HUES6 (cell line): ENCODE results near the gene CD22.

ENCODE experiments used
- H3K27ac ChIP-seq: 2 replicates; pipeline ENCODE4 v1.7.0; 2013; ENCODE audit warnings: low read depth, mild to moderate bottlenecking, low read length, inconsistent platforms
- H3K27me3 ChIP-seq: 2 replicates; pipeline ENCODE4 v1.6.1; 2013; ENCODE audit warnings: low read length; ENCODE audit not compliant: control insufficient read depth, insufficient read depth
- H3K36me3 ChIP-seq: 2 replicates; pipeline ENCODE4 v1.6.1; 2013; ENCODE audit warnings: low read length; ENCODE audit not compliant: control insufficient read depth, insufficient read depth
- H3K4me1 ChIP-seq: 2 replicates; pipeline ENCODE4 v1.6.1; 2013; ENCODE audit warnings: low read length; ENCODE audit not compliant: control insufficient read depth, insufficient read depth
- H3K4me3 ChIP-seq: 2 replicates; pipeline ENCODE4 v1.5.1; 2013; ENCODE audit warnings: low read depth, low read length
- H3K9ac ChIP-seq: one replicate; pipeline ENCODE4 v1.6.1; 2013; ENCODE audit warnings: mild to moderate bottlenecking, low read length
- H3K9me3 ChIP-seq: 2 replicates; pipeline ENCODE4 v1.6.1; 2013; ENCODE audit warnings: low read depth, low read length; ENCODE audit not compliant: control insufficient read depth, insufficient read depth

The CD22 gene

GRCh38 chr19:35344511-35345031 is 15.6 kb downstream of the CD22 start:
- Histone ChIP-seq H3K27ac (no peak overlapping the region), H3K4me3 (no peak overlapping the region), H3K4me1 (no peaks in the 10 kb centered on the region), H3K27me3 (no peaks in the 10 kb centered on the region), H3K9me3 (no peaks in the 10 kb centered on the region), H3K36me3 (no peaks in the 10 kb centered on the region), H3K9ac (no peak overlapping the region)

DNA sequence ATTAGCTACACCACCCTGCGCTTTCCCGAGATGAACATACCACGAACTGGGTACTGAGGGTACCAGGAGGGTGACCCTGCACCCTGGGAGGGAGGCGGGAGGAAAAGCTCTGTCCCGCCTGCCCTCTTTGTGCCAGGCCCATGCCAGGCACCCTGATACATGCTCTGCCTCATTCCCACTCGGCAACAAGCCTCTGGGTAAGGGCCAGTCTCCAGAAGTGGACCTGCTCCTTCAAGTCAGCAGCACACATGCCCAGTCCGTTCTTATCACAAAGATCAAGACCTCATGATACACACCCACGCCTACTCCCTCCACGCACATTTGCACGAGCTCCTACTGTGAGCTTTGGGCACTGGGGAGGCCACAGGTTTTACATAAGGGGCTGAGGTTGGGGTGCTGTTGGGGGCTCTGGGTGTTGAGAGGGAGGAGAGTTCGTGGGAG is 16.7 kb downstream of the CD22 start:
- Histone ChIP-seq H3K27ac (no peak overlapping the region), H3K4me1 (no peaks in the 10 kb centered on the region), H3K9ac (no peak overlapping the region)

DNA sequence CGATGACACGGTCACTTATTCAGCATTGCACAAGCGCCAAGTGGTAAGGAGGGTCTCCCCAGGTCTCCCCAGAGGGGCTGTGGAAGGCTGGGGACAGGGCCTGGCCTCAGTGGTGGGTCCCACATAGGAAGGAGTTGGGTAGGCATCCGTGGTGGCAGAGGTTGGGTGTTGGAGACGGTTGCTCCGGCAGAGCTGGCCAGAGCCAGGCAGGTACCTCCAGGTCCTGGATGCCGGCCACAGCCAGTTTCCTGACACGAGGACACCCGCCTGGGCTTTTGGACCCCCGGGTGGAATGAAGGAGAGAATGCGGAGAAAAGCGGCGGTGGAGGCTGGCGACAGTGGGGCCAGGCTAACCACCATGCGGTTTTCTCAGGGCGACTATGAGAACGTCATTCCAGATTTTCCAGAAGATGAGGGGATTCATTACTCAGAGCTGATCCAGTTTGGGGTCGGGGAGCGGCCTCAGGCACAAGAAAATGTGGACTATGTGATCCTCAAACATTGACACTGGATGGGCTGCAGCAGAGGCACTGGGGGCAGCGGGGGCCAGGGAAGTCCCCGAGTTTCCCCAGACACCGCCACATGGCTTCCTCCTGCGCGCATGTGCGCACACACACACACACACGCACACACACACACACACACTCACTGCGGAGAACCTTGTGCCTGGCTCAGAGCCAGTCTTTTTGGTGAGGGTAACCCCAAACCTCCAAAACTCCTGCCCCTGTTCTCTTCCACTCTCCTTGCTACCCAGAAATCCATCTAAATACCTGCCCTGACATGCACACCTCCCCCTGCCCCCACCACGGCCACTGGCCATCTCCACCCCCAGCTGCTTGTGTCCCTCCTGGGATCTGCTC is 17.4 kb downstream of the CD22 start:
- Histone ChIP-seq H3K4me1 (no peaks in the 10 kb centered on the region), H3K36me3 (no peaks in the 10 kb centered on the region), H3K27ac (no peak overlapping the region), H3K9ac (no peak overlapping the region), H3K4me3 (no peak overlapping the region), H3K27me3 (no peaks in the 10 kb centered on the region), H3K9me3 (no peaks in the 10 kb centered on the region)

More for the DNA sequence above, 16.7 kb downstream of the CD22 start:
- Histone ChIP-seq H3K27me3 (no peaks in the 10 kb centered on the region), H3K4me3 (no peak overlapping the region), H3K36me3 (no peaks in the 10 kb centered on the region), H3K9me3 (no peaks in the 10 kb centered on the region)

DNA sequence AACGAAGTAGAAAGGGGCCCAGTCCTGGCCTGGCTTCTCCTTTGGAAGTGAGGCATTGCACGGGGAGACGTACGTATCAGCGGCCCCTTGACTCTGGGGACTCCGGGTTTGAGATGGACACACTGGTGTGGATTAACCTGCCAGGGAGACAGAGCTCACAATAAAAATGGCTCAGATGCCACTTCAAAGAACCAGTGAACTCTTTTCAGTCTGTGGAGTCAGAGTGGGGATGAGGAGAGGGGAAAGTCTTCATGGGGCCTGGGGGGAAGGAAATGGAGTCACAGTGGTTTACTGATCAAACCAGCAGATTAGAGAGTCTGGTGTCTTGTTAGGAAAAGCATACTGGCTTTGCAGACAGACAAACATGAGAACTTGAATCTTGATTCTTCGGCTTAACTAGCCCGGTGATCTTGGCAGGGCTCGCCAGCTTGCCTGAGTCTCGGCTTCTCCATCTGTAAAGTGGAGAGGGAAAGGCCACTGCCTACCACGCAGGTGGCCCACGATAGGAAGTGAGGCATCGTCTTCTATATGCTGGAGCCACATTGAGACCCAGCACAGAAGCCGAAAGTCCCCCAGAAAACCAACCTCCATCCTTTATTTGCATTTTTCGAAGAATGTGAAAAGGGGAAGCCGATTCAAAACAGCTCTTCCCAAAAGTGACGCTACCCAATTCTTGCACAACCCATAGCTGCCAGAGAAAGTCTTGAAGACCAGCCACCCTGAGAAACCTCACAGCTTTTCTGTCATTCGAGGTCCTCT is 18.4 kb downstream of the CD22 start, which contains the start of gene FFAR1:
TSS of gene FFAR1 (plus strand) at position 732 of the 759 bp plus-strand sequence. CDS start 3,650 bp downstream, outside the sequence.
- Histone ChIP-seq H3K9me3 (no peaks in the 10 kb centered on the region), H3K4me1 (no peaks in the 10 kb centered on the region), H3K36me3 (no peaks in the 10 kb centered on the region), H3K9ac (no peak within 1 kb of the TSS), H3K27me3 (no peaks in the 10 kb centered on the region), H3K4me3 (no peak within 1 kb of the TSS), H3K27ac (no peak within 1 kb of the TSS)

- no peaks in the 10 kb centered on the region for H3K27me3 ChIP-seq
- H3K27ac ChIP-seq: no peak overlapping the region
- no peaks in the 10 kb centered on the region for H3K36me3 ChIP-seq
- no peaks in the 10 kb centered on the region for H3K9me3 ChIP-seq
- H3K4me3 ChIP-seq: no peak overlapping the region
- no peak overlapping the region for H3K9ac ChIP-seq
- H3K4me1 ChIP-seq: no peaks in the 10 kb centered on the region
Observed at GRCh38 chr19:35347930-35348298, 18.9 kb downstream of the CD22 start.

- Histone ChIP-seq H3K36me3 (no peaks in the 10 kb centered on the region), H3K4me3 (no peak overlapping the region), H3K27me3 (no peaks in the 10 kb centered on the region), H3K9ac (no peak overlapping the region), H3K9me3 (no peaks in the 10 kb centered on the region), H3K27ac (no peak overlapping the region), H3K4me1 (no peaks in the 10 kb centered on the region)
Observed at GRCh38 chr19:35348911-35349611, 20.1 kb downstream of the CD22 start.

DNA sequence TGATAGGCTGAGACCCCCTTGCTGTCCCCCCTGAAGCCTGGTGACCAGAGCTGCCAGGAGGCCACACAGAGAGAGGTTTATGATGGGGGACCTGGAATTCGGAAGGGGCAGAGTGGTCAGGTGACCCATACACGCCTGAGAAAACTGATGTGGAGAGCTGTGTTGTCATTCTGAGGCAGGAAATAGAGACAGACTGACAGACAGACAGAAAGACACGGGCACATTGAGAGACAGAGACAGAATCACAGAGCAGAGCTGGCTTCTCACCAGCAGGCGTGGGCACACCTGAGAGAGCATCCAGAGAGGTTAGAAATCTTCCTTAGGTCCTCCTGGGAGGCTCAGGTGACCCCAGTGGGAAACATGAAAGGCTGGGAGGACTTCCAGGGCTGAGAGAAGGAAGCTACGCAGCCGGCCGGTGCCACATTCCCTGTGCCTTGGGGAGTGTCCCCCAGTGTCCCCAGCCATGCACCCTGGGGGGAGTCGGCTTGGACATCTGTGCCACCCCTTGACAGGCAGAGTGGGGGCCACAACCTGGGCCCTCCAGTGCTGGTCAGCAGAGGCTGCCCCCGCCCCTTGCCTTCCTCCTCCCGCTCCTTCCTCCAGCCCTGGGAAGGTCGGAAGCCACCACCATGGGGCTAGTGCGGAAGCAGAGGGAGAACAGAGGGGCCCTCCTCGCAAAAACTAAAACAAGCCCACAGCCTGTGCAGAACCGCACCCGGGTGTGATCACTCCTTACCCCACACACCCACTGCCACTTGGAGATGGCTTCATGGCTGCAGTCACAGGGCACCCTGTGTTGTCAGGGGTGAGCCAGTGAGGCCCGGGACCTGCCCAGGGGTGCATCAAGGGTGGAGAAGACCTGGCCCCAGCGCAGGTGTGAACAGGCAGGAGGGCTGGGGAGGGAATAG is 20.9 kb downstream of the CD22 start:
- Histone ChIP-seq H3K27me3 (no peaks in the 10 kb centered on the region), H3K4me1 (no peaks in the 10 kb centered on the region), H3K36me3 (no peaks in the 10 kb centered on the region), H3K4me3 (no peak overlapping the region), H3K27ac (no peak overlapping the region), H3K9ac (no peak overlapping the region), H3K9me3 (no peaks in the 10 kb centered on the region)

DNA sequence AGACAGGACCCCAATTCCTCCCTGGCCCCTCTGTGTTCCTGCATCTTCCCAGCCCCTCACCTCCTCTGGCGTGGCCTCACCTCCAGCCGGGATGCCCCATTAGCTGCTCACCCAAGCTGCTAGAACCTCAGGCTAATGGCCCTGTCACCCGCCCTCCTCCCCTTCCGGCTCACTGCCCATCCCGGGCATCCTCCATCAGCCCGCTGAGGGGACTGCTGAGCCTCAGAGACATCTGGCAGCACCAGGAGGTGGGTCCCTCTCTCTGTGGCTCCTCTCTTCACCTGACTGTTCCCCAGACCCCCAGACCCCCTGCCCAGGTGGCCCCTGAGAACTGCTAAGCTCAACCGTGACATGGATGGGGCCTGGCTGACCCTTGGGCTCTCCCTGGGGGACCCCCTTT is 21.6 kb downstream of the CD22 start:
- Histone ChIP-seq H3K9ac (no peak overlapping the region), H3K27ac (no peak overlapping the region), H3K4me3 (no peak overlapping the region), H3K27me3 (no peaks in the 10 kb centered on the region), H3K4me1 (no peaks in the 10 kb centered on the region), H3K9me3 (no peaks in the 10 kb centered on the region), H3K36me3 (no peaks in the 10 kb centered on the region)

- Histone ChIP-seq H3K4me3 (no peak overlapping the region), H3K9me3 (no peaks in the 10 kb centered on the region), H3K9ac (no peak overlapping the region), H3K27me3 (no peaks in the 10 kb centered on the region), H3K4me1 (no peaks in the 10 kb centered on the region), H3K36me3 (no peaks in the 10 kb centered on the region), H3K27ac (no peak overlapping the region)
Observed at GRCh38 chr19:35351411-35352176, 22.6 kb downstream of the CD22 start.

DNA sequence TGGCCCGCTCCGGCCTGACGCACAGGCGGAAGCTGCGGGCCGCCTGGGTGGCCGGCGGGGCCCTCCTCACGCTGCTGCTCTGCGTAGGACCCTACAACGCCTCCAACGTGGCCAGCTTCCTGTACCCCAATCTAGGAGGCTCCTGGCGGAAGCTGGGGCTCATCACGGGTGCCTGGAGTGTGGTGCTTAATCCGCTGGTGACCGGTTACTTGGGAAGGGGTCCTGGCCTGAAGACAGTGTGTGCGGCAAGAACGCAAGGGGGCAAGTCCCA is 23.1 kb downstream of the CD22 start:
- no peaks in the 10 kb centered on the region for H3K4me1 ChIP-seq
- H3K36me3 ChIP-seq: no peaks in the 10 kb centered on the region
- H3K9me3 ChIP-seq: no peaks in the 10 kb centered on the region
- no peak overlapping the region for H3K27ac ChIP-seq
- no peak overlapping the region for H3K4me3 ChIP-seq
- no peak overlapping the region for H3K9ac ChIP-seq
- H3K27me3 ChIP-seq: no peaks in the 10 kb centered on the region
